GM23338 (cell line): ENCODE measurements around the gene GRIK1. TPM values are rescaled to one million over a fixed set of nuclear protein-coding genes. Genes with fewer than 3 reads are reported as not detected.

Experiments
- CREB1 ChIP-seq: fragments of 250-450 bp; sonication (Bioruptor Pico); IDR thresholded peaks from 2 replicates; pipeline ENCODE4 v1.5.0; 2020; ENCODE audit warnings: low read depth, mild to moderate bottlenecking, moderate library complexity
- EZH2phosphoT487 ChIP-seq: fragments of 200-600 bp; sonication (generic); IDR thresholded peaks from one replicate; pipeline ENCODE4 v1.8.1; 2018; ENCODE audit warnings: antibody characterized with exemption; ENCODE audit not compliant: unreplicated experiment
- NANOG ChIP-seq: IDR thresholded peaks from 2 replicates; pipeline ENCODE4 v1.6.1; 2016; ENCODE audit warnings: antibody characterized with exemption, borderline replicate concordance
- REST ChIP-seq: IDR thresholded peaks from one replicate; pipeline ENCODE4 v1.6.1; 2018; ENCODE audit warnings: antibody characterized with exemption; ENCODE audit not compliant: unreplicated experiment
- ZNF114 ChIP-seq: fragments of 250-450 bp; sonication (Bioruptor Pico); IDR thresholded peaks from 2 replicates; pipeline ENCODE4 v1.5.0; 2020; ENCODE audit warnings: mild to moderate bottlenecking, moderate library complexity
- ZNF462 ChIP-seq: fragments of 250-450 bp; sonication (Bioruptor Pico); IDR thresholded peaks from 2 replicates; pipeline ENCODE4 v1.5.0; 2020; ENCODE audit warnings: mild to moderate bottlenecking, moderate library complexity
- polyA plus RNA-seq: library from polyadenylated mRNA; unstranded; fragments of >200 nt; fragmentation: Nextera tagmentation; extraction: Ambion mirVana; gene quantifications from 2 replicates; pipeline ENCODE4 v1.2.1, GENCODE V29; 2016
- total RNA-seq: library from RNA; depleted of rRNA; stranded (reverse); fragments of >200 nt; shearing (Covaris generic); gene quantifications from 2 replicates; pipeline ENCODE4 v1.2.3, GENCODE V29; 2014; rRNA removed

GRIK1 gene
- total and polyA plus RNA-seq, 2 experiments from 2014 or later, result 0.18 to 0.42 TPM

- TF ChIP-seq ZNF462 (CRISPR knock-in tag) (no peak), EZH2phosphoT487 (no peak), REST (no peak), ZNF114 (CRISPR knock-in tag) (no peak), NANOG (no peak), CREB1 (CRISPR knock-in tag) (no peak)
Measured at GRCh38 chr21:29487154-29487553, 452.6 kb downstream of the GRIK1 start (continued).

Other genes starting within 250 kb of the GRIK1 start
- gene CLDN17, start 226.8 kb upstream of the GRIK1 start, total RNA-seq, result not detected in 2 replicates
- not detected in 2 replicates for gene CLDN17, start 226.8 kb upstream of the GRIK1 start, polyA plus RNA-seq